Upper lobe of left lung (tissue), 6 donors: ENCODE measurements around the gene LRP5. TPM values are rescaled to one million over a fixed set of nuclear protein-coding genes. Genes with fewer than 3 reads are reported as not detected.

ENCODE experiments used
- ATAC-seq, 2 donors: fragments of 200-7000 bp; cut with Tn5 transposase; one replicate each; pipeline ENCODE4 v1.9.1; 2022; ENCODE audit warnings: mild to moderate bottlenecking in 2 of 2, moderate library complexity in 2 of 2; ENCODE audit not compliant: low FRiP score in 2 of 2
- DNase-seq, 2 donors: peaks; one replicate each; pipeline ENCODE4 v3.0.0-alpha.2; 2019 to 2020
- H3K27ac ChIP-seq, 4 donors: fragments of 200-600 bp; sonication (generic); one replicate each; pipeline ENCODE4 v1.5.1; 2016 to 2019
- H3K27me3 ChIP-seq, 4 donors: fragments of 200-600 bp; sonication (generic); one replicate each; pipeline ENCODE4 v1.5.1; 2017 to 2019
- H3K36me3 ChIP-seq, 4 donors: fragments of 200-600 bp; sonication (generic); one replicate each; pipeline ENCODE4 v1.5.1; 2016 to 2019
- H3K4me1 ChIP-seq, 4 donors: fragments of 200-600 bp; sonication (generic); one replicate each; pipeline ENCODE4 v1.5.1; 2018 to 2019
- H3K4me3 ChIP-seq, 4 donors: fragments of 200-600 bp; sonication (generic); one replicate each; pipeline ENCODE4 v1.5.1; 2017 to 2019; ENCODE audit warnings: mild to moderate bottlenecking in 2 of 4, moderate library complexity in 1 of 4
- H3K9me3 ChIP-seq, 4 donors: fragments of 200-600 bp; sonication (generic); one replicate each; pipeline ENCODE4 v1.5.1; 2018 to 2019
- CTCF ChIP-seq, 6 experiments: fragments of 450-650 bp in 4 of 6; fragments of 200-600 bp in 2 of 6; sonication (generic) in 2 of 6; IDR thresholded peaks; one replicate each; pipeline ENCODE4 v1.5.1; 2016 to 2019; ENCODE audit warnings: antibody characterized with exemption in 6 of 6
- EP300 ChIP-seq, 4 donors: sonication (generic); formaldehyde crosslinking; IDR thresholded peaks; one replicate each; pipeline ENCODE4 v1.5.1; 2017; ENCODE audit warnings: antibody characterized with exemption in 4 of 4, control low read depth in 2 of 4
- POLR2A ChIP-seq, 4 donors: fragments of 450-650 bp; IDR thresholded peaks; one replicate each; pipeline ENCODE4 v1.5.1; 2016 to 2017; ENCODE audit warnings: antibody characterized with exemption in 4 of 4, mild to moderate bottlenecking in 2 of 4
- POLR2AphosphoS5 ChIP-seq, 2 donors: sonication (generic); formaldehyde crosslinking; IDR thresholded peaks; one replicate each; pipeline ENCODE4 v1.5.1; 2017; ENCODE audit warnings: antibody characterized with exemption in 2 of 2
- WGBS, 2 donors: methylation state at CpG; one replicate each; pipeline ENCODE4 v1.1.5; 2017 to 2018; 5-methylcytosine and 5-hydroxymethylcytosine counted together
- total RNA-seq, 6 donors: library from RNA; depleted of rRNA in 4 of 6; stranded (reverse); fragments of >200 nt in 4 of 6; gene quantifications; one replicate each; pipeline versions ENCODE4 v1.1.0 to v1.2.1, GENCODE V29; 2016 to 2021
- donor health status: DM: no; HTN: no; CAD: no; lungs with moderate emphysema.
- donor health status: DM: no; HTN: yes; CAD: no; lungs with severe emphysema.

LRP5 gene
- total RNA-seq, 6 donors from 2014 or later: 51.5 to 79.4 (median 67.6) TPM

GRCh38 chr11:68332186-68332585 lies 19.8 kb downstream of the LRP5 start:
- no peaks in the 10 kb centered on the region for H3K9me3 ChIP-seq
- TF ChIP-seq CTCF (IDR thresholded peaks at IDR 0.05) (no peak), EP300 (IDR thresholded peaks at IDR 0.05) (no peak), POLR2AphosphoS5 (IDR thresholded peaks at IDR 0.05) (no peak), POLR2A (IDR thresholded peaks at IDR 0.05) (no peak)
- 95 to 98% methylated on average over 9 of the region's 9 CpGs for WGBS, 2 donors
- no peak overlapping the region for H3K4me3 ChIP-seq
- peaks cover 53 to 83% (median 59%) of the 10 kb centered on the region in 4 donors for H3K4me1 ChIP-seq
- H3K27me3 ChIP-seq: no peaks in the 10 kb centered on the region
- DNase-seq (no peak), ATAC-seq (no peak)
- H3K27ac ChIP-seq: peak overlapping the region; percentile 42 to 80 (median 55)
- H3K36me3 ChIP-seq: no peaks in the 10 kb centered on the region

GRCh38 chr11:68333173-68333572 lies 20.8 kb downstream of the LRP5 start:
- TF ChIP-seq EP300 (IDR thresholded peaks at IDR 0.05) (no peak), POLR2AphosphoS5 (IDR thresholded peaks at IDR 0.05) (no peak), POLR2A (IDR thresholded peaks at IDR 0.05) (no peak), CTCF (IDR thresholded peaks at IDR 0.05) (no peak)
- H3K9me3 ChIP-seq: no peaks in the 10 kb centered on the region
- no peak overlapping the region for H3K4me3 ChIP-seq
- peak overlapping the region; percentile 42 to 80 (median 50) for H3K27ac ChIP-seq
- ATAC-seq: peak in 1 of 2 donors; percentile 50
- H3K4me1 ChIP-seq: peaks cover 48 to 83% (median 56%) of the 10 kb centered on the region in 4 donors
- H3K27me3 ChIP-seq: no peaks in the 10 kb centered on the region
- DNase-seq: no peak
- no peaks in the 10 kb centered on the region for H3K36me3 ChIP-seq
- WGBS, 2 donors: 57 to 71% methylated on average over 4 of the region's 4 CpGs

GRCh38 chr11:68334923-68335322 lies 22.5 kb downstream of the LRP5 start:
- no peak for DNase-seq
- whole genome bisulfite sequencing, 2 donors: 75 to 80% methylated on average over 4 of the region's 4 CpGs
- Histone ChIP-seq H3K27me3 (no peaks in the 10 kb centered on the region), H3K36me3 (no peaks in the 10 kb centered on the region), H3K9me3 (no peaks in the 10 kb centered on the region), H3K4me3 (no peak overlapping the region), H3K4me1 (peaks cover 44 to 79% (median 47%) of the 10 kb centered on the region in 4 donors), H3K27ac (no peak overlapping the region)
- no peak for ATAC-seq
- TF ChIP-seq POLR2AphosphoS5 (IDR thresholded peaks at IDR 0.05): no peak
- no peak for TF ChIP-seq CTCF (IDR thresholded peaks at IDR 0.05)
- no peak for TF ChIP-seq POLR2A (IDR thresholded peaks at IDR 0.05)
- no peak for TF ChIP-seq EP300 (IDR thresholded peaks at IDR 0.05)

GRCh38 chr11:68335683-68336082 lies 23.3 kb downstream of the LRP5 start:
- WGBS, 2 donors: 75 to 84% methylated on average over 8 of the region's 8 CpGs
- no peak overlapping the region for H3K27ac ChIP-seq
- no peak overlapping the region for H3K4me3 ChIP-seq
- TF ChIP-seq POLR2A (IDR thresholded peaks at IDR 0.05) (no peak), POLR2AphosphoS5 (IDR thresholded peaks at IDR 0.05) (no peak), EP300 (IDR thresholded peaks at IDR 0.05) (no peak)
- DNase-seq (no peak), ATAC-seq (no peak)
- no peaks in the 10 kb centered on the region for H3K36me3 ChIP-seq
- no peaks in the 10 kb centered on the region for H3K27me3 ChIP-seq
- no peaks in the 10 kb centered on the region for H3K9me3 ChIP-seq
- peaks cover 41 to 79% (median 44%) of the 10 kb centered on the region in 4 donors for H3K4me1 ChIP-seq

GRCh38 chr11:68336716-68337115 lies 24.3 kb downstream of the LRP5 start:
- Histone ChIP-seq H3K36me3 (no peaks in the 10 kb centered on the region), H3K9me3 (no peaks in the 10 kb centered on the region), H3K4me1 (peaks cover 38 to 77% (median 42%) of the 10 kb centered on the region in 4 donors), H3K27me3 (no peaks in the 10 kb centered on the region), H3K4me3 (no peak overlapping the region), H3K27ac (no peak overlapping the region)
- TF ChIP-seq EP300 (IDR thresholded peaks at IDR 0.05) (no peak), CTCF (IDR thresholded peaks at IDR 0.05) (no peak), POLR2A (IDR thresholded peaks at IDR 0.05) (no peak), POLR2AphosphoS5 (IDR thresholded peaks at IDR 0.05) (no peak)
- ATAC-seq: no peak
- DNase-seq: no peak
- WGBS, 2 donors: 67 to 68% methylated on average over 9 of the region's 9 CpGs
